Stimulated activated CD4-positive, alpha-beta T cell treated with anti-CD3 and anti-CD28 coated beads, Interleukin-1b, Interleukin-23, amount 100 ng/mL, for 24 hours (primary cell): ENCODE data around the gene CRACR2A.

Source experiments
- DNase-seq, 4 experiments: peaks; one replicate each; pipeline ENCODE4 v3.0.0-alpha.2; 2020; ENCODE audit warnings: low read depth in 4 of 4, low spot score in 1 of 4

The CRACR2A gene

DNA sequence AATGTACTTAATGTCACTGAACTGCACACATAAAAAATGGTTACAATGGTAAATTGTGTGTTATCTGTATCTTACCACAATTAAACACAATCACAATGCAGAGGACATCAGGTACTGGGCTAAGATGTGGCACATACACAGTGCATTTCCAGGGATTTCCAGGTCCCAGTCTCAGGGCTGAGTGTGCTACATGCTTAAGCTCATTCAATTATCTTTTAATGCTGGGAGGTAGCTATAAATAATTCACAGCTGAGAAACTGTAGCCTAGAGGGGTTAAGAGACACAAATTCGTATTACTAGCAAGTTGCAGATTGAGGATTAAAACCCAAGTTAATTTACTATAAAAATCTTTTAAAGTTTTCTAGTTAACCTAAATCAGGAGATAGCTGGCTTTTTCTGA, 67.1 kb downstream of the CRACR2A start:
- DNase-seq, result no peak

GRCh38 chr12:3684449-3685051, 68.4 kb downstream of the CRACR2A start:
- DNase-seq, result no peak

DNA sequence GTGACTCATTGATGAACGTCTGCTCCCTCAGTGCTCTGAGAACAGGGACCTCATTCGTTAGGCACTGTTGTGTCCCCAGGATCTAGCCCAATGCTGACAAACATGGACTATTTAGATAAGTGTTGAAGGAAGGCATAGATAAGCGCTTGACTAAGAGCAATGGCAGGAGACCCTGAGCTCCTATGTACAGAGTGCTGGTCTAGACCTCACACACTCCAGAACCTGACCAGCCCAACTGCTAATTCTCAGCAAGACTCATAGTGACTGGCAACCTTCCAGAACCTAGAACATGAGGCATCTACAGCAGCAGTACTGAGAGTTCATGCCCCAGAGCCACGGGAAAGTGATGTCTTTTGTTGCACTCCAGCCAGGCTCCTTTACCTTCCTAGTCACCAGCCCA, 69.2 kb downstream of the CRACR2A start:
- DNase-seq, result no peak

DNA sequence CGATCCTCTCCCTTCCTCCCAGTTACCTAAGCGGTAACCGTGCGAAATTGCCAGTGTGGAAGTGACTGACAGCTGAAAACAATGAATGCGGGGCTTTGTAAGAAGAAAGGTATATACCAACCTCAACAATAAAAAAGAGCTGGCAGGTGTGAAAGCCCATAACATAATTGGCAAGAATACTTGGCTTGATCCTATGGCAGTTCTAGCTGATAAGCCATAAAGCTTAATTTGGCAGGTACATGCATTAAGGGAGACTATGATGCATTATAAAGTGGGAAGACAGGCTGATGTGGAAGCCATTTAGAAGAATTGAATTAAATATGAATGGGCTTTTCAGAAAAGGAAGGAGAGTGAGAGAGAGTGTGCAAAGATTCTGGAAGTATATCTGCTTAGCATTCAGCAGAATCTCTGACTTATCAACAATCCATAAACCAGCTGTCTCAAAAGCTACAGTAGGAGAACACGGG, 71.3 kb downstream of the CRACR2A start:
- no peak for DNase-seq

- DNase-seq, result no peak
Measured at GRCh38 chr12:3680919-3681594, 71.9 kb downstream of the CRACR2A start.

GRCh38 chr12:3679831-3680230, 73.1 kb downstream of the CRACR2A start:
- no peak for DNase-seq

GRCh38 chr12:3677609-3678008, 75.3 kb downstream of the CRACR2A start:
- no peak for DNase-seq

DNA sequence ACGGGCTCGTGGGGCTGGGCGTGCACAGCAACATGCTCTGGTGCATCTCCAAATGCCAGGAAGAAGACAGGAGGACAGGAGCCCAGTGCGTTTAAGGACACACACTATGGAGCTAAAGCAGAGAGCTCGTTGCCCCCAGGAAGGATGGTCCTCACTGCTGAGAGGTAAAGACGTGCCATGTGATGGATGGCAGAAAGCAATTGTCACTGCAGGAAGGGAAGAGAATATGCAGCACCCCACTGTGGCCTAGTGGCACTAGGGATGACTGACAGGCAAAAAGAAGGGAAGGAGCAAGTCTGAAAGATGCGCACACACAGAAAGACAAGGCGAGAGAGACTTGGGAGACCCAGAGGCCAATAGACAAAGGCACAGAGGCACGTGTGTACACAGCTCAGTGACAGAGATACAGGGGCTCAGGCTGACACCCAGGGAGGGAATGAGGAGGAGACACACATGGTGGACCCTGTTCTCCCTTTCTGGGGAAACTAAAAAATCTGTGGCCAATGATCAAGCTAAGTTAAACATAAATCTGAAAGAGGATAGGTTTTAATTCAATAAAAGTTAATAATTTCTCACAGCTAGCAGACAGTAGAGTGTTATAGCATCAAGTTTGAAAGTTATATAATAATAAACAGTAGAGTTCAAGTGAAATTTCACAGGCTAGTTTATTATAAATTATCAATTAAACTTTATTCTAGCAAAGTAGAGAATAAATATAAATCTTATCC, 78.8 kb downstream of the CRACR2A start:
- DNase-seq, result no peak

DNA sequence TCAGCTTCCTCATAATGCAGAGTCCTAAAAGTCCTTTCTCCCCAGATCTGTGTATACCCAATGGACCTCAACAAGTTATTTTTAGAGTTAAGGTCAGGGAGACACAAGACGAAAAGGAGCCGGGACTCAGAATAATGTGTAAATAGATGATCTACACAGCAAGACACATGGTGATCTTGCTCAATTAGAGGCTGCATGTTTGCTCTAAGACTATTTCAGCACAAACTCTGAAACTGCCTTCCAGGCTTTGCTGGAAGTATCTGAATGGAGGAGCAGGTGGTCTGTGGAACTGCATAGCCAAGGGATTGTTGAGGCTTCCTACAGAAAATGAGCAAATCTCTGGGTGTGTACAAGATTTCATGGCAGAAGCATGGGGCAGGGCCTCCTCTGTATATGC, 80.8 kb downstream of the CRACR2A start:
- DNase-seq, result no peak

- DNase-seq, result no peak
Measured at GRCh38 chr12:3671330-3672112, 81.4 kb downstream of the CRACR2A start.

DNA sequence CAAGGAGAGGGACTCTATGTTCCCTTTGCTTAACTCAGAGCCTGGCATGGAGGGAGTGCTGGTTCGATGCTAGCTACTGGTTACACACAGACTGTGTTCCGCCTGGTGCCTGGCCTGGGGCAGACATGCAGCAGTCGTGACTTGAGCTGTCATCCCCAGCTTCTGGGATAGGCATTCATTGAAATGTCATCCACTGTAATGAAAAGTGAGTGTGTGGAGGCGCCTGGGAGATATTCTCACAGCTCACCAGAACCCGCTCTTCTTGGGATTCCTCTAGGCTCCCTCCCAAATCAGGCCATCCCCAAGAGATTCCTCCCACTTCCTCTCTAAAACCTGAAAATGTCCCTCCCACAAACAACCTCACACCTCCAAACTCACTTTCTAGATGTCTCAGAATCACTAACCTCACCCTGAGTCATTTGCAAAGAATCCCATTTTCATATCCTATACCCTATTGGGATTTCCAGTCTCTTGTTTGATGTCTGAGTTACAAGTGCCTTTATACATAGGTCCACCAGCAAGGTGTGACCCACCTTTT, 82.8 kb downstream of the CRACR2A start:
- DNase-seq, result no peak

DNA sequence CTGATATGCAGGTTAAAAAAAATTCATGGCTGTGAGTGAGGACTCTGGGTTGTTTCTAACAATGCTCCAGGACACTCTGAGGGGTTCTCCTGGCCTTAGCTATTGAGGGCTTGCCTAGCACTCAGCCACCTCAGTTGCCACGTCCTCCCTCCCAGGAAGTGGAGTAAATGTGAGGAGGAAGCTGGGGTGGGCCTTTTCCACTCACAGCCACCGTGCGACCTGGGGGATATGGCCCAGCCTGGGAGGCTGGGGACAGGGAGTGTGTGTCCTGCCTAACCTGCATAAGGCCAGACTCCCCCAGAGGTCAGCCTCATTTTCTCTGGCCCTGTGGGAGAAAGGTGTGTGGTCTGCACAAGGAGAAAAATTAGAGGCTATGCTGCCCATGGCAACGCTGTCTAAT, 83.3 kb downstream of the CRACR2A start:
- no peak for DNase-seq

DNA sequence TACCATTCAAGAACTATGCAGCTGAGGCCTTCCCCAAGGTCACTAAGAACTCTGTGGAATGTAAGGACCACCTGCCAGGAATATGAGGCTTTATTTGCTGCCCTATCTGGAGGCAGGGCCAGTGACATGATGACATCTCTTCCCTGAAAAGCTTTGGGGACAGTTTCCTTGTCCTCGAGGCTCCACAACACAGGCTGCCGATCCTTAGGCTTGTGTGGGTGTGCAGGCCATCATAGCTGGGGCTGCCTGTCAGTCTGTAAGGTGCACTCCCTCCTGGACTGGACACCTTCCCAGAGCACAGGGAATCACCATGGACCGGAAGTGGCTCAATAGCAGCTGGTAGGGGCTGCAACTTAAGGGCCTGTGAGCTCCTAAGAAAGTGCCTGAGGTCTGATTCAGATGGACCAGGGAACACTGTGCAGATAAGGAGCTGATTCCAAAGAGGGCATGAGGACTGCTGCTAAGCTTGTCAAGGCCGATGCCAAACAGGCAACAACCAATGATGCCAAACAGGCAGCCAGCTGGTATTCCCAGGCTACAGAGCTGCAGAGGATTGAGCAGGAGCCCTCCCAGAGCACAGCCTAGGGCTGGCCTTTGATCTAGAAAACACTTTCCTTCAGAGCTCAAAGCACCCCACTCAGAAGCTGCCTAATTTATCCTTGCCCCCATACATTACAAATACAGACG, 84.3 kb downstream of the CRACR2A start:
- no peak for DNase-seq

GRCh38 chr12:3667485-3667884, 85.4 kb downstream of the CRACR2A start:
- DNase-seq, result no peak

GRCh38 chr12:3666441-3666840, 86.5 kb downstream of the CRACR2A start:
- DNase-seq, result no peak

DNA sequence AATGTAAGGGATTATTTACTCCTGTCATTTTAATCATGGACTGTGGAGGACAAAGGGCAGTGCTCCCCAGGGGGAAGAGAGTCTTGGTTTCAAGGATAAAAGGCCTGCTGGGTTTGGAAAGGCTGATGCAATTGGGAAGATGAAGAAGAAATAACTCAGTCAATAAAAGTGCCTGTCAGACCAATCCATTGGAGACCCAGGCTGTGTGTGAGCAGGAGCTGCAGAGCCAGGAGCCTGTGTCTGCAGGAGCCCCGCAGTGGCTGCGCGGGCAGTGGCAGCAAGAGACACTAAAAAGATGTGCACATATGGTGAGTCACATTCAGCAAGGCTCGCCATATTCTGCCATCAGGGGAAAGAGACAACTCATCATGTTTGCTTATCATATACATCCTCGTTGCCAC, 90.4 kb downstream of the CRACR2A start:
- no peak for DNase-seq

DNA sequence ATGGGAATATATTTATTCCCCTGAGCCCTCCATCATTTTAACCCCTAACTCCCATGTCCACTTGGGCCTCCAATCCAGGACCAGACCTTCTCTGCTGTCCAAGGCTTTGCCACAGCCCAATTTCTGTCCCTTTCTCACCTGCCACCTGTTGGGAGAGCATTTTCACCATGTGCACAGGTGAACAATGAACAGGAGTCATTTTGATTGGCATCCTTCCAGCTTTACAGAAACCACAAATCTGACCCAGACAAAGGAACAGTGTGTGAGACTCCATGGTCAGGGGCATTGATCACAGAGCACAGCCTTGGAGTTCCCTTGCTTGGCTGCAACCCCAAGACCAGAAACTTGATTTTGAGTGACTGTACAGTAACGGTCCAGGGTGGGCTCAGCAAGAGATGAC, 91.9 kb downstream of the CRACR2A start:
- DNase-seq, result no peak

- DNase-seq, result peak in 2 of 4 experiments; percentile 5 to 8
Measured at GRCh38 chr12:3658327-3659163, 94.4 kb downstream of the CRACR2A start.

DNA sequence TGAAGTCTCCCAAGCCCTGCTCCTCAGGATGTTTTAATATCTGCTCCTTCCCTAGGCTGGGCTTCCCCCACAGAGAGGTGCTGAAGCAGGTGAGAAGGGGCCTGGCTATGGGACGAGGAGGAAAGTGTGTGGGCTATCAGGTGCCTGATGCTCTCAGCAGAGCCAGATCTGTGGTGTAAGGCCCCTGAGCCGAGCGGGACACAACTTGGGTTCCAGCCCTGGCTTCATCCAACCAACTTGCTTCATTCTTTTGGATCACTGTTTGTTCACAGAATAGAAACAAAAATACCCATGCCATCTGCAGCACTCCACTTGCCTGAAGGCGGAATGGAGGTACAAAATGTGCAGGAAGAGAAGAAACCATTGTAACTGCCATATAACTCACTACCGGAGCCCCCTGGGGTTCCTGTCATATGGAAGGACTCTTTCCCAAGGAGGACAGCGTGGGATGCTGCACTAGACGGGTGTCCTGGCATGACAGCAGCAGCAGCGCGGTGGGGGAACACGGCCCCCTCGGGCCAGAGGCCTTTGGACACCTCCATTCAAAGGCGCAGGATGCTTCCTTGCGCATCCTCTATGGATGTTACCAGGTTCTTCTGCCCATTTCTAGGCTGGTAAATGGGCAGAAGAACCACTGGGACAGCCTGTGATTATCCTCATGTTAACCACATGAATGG, 95.8 kb downstream of the CRACR2A start:
- no peak for DNase-seq
